Measurements from ENCODE around the gene LHFPL3. TPM values are rescaled to one million over a fixed set of nuclear protein-coding genes. Genes with fewer than 3 reads are reported as not detected.

Gene LHFPL3
- total and polyA plus RNA-seq, 2 experiments from 2014 or later, result not detected

- no peak for DNase-seq (ENCODE audit: low read depth in 1 of 2, low spot score in 1 of 2)
- Histone ChIP-seq H3K36me3 (no peaks in the 10 kb centered on the region), H3K9me3 (ENCODE audit: low read depth) (no peaks in the 10 kb centered on the region), H3K4me1 (ENCODE audit: low read depth) (no peaks in the 10 kb centered on the region), H3K27me3 (no peaks in the 10 kb centered on the region), H3K27ac (no peak overlapping the region), H3K4me3 (no peak overlapping the region)
- no peak for TF ChIP-seq CTCF (IDR thresholded peaks at IDR 0.05; ENCODE audit: low read depth, low read length)
Observed at GRCh38 chr7:104653825-104654401, 325.5 kb downstream of the LHFPL3 start.

DNA sequence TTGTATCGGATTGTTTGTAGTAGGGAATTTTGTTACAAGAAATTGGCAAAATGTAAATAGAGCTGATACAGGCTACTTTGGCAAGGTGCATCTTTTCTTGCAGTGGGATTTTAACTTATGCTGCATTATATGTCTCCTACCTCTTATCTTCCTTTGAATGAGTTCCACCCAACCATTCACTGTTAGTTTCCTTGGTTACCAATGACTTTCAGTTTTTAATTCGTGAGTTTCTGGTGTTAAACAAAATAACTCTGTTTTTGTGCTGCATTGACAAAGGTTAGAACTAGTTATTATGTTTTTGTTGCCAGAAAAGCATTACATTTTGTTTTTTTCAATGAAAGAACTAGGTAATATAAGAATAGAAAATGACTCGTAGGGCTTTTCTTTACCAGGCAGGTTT is 327.2 kb downstream of the LHFPL3 start:
- no peak for TF ChIP-seq CTCF (IDR thresholded peaks at IDR 0.05; ENCODE audit: low read depth, low read length)
- H3K27ac ChIP-seq, result no peak overlapping the region
- no peak for DNase-seq (ENCODE audit: low read depth in 1 of 2, low spot score in 1 of 2)
- H3K27me3 ChIP-seq, result no peaks in the 10 kb centered on the region
- no peaks in the 10 kb centered on the region for H3K36me3 ChIP-seq
- no peaks in the 10 kb centered on the region for H3K4me1 ChIP-seq (ENCODE audit: low read depth)
- no peaks in the 10 kb centered on the region for H3K9me3 ChIP-seq (ENCODE audit: low read depth)
- no peak overlapping the region for H3K4me3 ChIP-seq

GRCh38 chr7:104656467-104656866 is 328.1 kb downstream of the LHFPL3 start:
- no peak overlapping the region for H3K4me3 ChIP-seq
- no peaks in the 10 kb centered on the region for H3K36me3 ChIP-seq
- H3K4me1 ChIP-seq (ENCODE audit: low read depth), result no peaks in the 10 kb centered on the region
- no peak for DNase-seq (ENCODE audit: low read depth in 1 of 2, low spot score in 1 of 2)
- no peaks in the 10 kb centered on the region for H3K9me3 ChIP-seq (ENCODE audit: low read depth)
- TF ChIP-seq CTCF (IDR thresholded peaks at IDR 0.05; ENCODE audit: low read depth, low read length), result no peak
- no peak overlapping the region for H3K27ac ChIP-seq
- H3K27me3 ChIP-seq, result no peaks in the 10 kb centered on the region

- no peaks in the 10 kb centered on the region for H3K27me3 ChIP-seq
- no peaks in the 10 kb centered on the region for H3K4me1 ChIP-seq (ENCODE audit: low read depth)
- no peak for TF ChIP-seq CTCF (IDR thresholded peaks at IDR 0.05; ENCODE audit: low read depth, low read length)
- H3K4me3 ChIP-seq, result no peak overlapping the region
- no peaks in the 10 kb centered on the region for H3K36me3 ChIP-seq
- no peak overlapping the region for H3K27ac ChIP-seq
- no peaks in the 10 kb centered on the region for H3K9me3 ChIP-seq (ENCODE audit: low read depth)
- DNase-seq (ENCODE audit: low read depth in 1 of 2, low spot score in 1 of 2), result no peak
Observed at GRCh38 chr7:104657134-104657533, 328.7 kb downstream of the LHFPL3 start.

- TF ChIP-seq CTCF (IDR thresholded peaks at IDR 0.05; ENCODE audit: low read depth, low read length), result no peak
- H3K27ac ChIP-seq, result no peak overlapping the region
- no peaks in the 10 kb centered on the region for H3K36me3 ChIP-seq
- no peaks in the 10 kb centered on the region for H3K4me1 ChIP-seq (ENCODE audit: low read depth)
- no peaks in the 10 kb centered on the region for H3K27me3 ChIP-seq
- DNase-seq (ENCODE audit: low read depth in 1 of 2, low spot score in 1 of 2), result no peak
- no peaks in the 10 kb centered on the region for H3K9me3 ChIP-seq (ENCODE audit: low read depth)
- no peak overlapping the region for H3K4me3 ChIP-seq
Observed at GRCh38 chr7:104661575-104661974, 333.2 kb downstream of the LHFPL3 start.

GRCh38 chr7:104664648-104665047 is 336.2 kb downstream of the LHFPL3 start:
- DNase-seq (ENCODE audit: low read depth in 1 of 2, low spot score in 1 of 2), result no peak
- H3K27me3 ChIP-seq, result no peaks in the 10 kb centered on the region
- H3K27ac ChIP-seq, result no peak overlapping the region
- H3K4me1 ChIP-seq (ENCODE audit: low read depth), result no peaks in the 10 kb centered on the region
- H3K36me3 ChIP-seq, result no peaks in the 10 kb centered on the region
- no peak overlapping the region for H3K4me3 ChIP-seq
- no peak for TF ChIP-seq CTCF (IDR thresholded peaks at IDR 0.05; ENCODE audit: low read depth, low read length)
- no peaks in the 10 kb centered on the region for H3K9me3 ChIP-seq (ENCODE audit: low read depth)
